ENCODE measurements around the gene IL17C.

The IL17C gene

DNA sequence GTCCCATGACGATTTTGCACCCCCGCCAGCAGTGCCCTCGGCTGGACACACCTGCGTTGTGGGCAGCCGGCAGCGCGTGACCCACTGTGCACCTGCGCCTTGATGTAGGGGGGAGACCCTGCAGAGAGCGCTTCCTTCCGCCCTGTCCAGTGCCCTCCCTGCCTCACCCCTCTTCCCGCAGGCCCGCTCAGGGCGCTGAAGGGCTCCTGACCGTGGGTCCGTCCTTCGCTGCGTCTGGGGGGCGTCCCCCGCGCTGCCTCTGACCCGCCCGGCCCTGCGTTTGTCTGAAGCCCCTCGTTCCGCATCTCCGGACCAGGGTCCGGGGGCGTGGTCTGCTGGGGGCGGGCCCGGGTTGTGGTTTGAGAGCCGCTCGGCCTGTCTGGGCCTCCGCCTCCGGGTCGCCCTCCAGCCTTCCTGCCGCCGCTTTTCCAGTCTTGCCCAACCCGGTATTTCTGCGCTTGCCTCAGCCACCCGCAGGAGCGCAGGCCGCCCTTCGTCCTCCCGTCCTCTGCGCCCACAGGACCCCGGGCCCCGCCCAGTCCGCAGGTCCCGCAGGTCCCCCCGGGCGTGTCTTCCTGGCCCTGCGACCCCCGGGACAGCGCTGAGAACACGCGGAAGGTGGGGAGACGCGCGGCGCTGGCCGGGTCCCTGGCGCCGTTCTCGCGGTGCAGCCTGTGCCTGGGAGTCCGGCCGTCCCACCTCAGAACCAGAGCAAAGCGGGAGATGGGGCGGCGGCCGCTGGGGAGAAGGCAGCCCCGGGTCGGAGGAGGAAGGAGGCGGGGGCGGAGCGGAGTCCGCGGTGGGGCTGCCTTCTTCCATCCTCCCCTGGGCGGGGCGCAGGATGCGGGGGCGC is 4.0 kb upstream of the IL17C start:
- Histone ChIP-seq H3K4me1 (ENCODE audit: insufficient read depth, low read length) (no peaks in the 10 kb centered on the region), H3K4me3 (ENCODE audit: low read depth in 1 of 2, low read length in 2 of 2) (no peak overlapping the region), H3K27me3 (ENCODE audit: insufficient read depth, low read length, poor library complexity) (no peaks in the 10 kb centered on the region), H3K79me2 (ENCODE audit: insufficient read depth, low read length) (no peaks in the 10 kb centered on the region), H4K20me1 (ENCODE audit: insufficient read depth, low read length) (peaks cover 17% of the 10 kb centered on the region), H2AFZ (ENCODE audit: low read depth, low read length) (no peak overlapping the region), H3K27ac (ENCODE audit: low read length) (no peak overlapping the region), H3K9ac (ENCODE audit: low read depth, low read length) (no peak overlapping the region), H3K4me2 (ENCODE audit: insufficient read depth, low read length) (no peak overlapping the region), H3K9me3 (ENCODE audit: insufficient read depth, low read length, severe bottlenecking) (no peaks in the 10 kb centered on the region), H3K36me3 (ENCODE audit: insufficient read depth, low read length) (peaks cover 38% of the 10 kb centered on the region)
- ATAC-seq (ENCODE audit: insufficient read depth, low read depth) = no peak
- no peak for DNase-seq
- TF ChIP-seq EZH2 (IDR thresholded peaks at IDR 0.05; ENCODE audit: borderline replicate concordance, low read depth, low read length, severe bottlenecking) (no peak), CTCF (IDR thresholded peaks at IDR 0.05; ENCODE audit: borderline replicate concordance, extremely low read depth, low read length, poor library complexity, severe bottlenecking) (no peak)

GRCh38 chr16:88634994-88635670 is 3.2 kb upstream of the IL17C start:
- Histone ChIP-seq H3K4me3 (ENCODE audit: low read depth in 1 of 2, low read length in 2 of 2) (no peak overlapping the region), H3K9ac (ENCODE audit: low read depth, low read length) (no peak overlapping the region), H3K4me2 (ENCODE audit: insufficient read depth, low read length) (no peak overlapping the region), H3K27me3 (ENCODE audit: insufficient read depth, low read length, poor library complexity) (no peaks in the 10 kb centered on the region), H3K27ac (ENCODE audit: low read length) (no peak overlapping the region), H3K79me2 (ENCODE audit: insufficient read depth, low read length) (no peaks in the 10 kb centered on the region), H2AFZ (ENCODE audit: low read depth, low read length) (no peak overlapping the region), H3K36me3 (ENCODE audit: insufficient read depth, low read length) (peaks cover 30% of the 10 kb centered on the region), H3K4me1 (ENCODE audit: insufficient read depth, low read length) (no peaks in the 10 kb centered on the region), H4K20me1 (ENCODE audit: insufficient read depth, low read length) (peaks cover 18% of the 10 kb centered on the region), H3K9me3 (ENCODE audit: insufficient read depth, low read length, severe bottlenecking) (no peaks in the 10 kb centered on the region)
- ATAC-seq (ENCODE audit: insufficient read depth, low read depth) (no peak), DNase-seq (no peak)
- TF ChIP-seq EZH2 (IDR thresholded peaks at IDR 0.05; ENCODE audit: borderline replicate concordance, low read depth, low read length, severe bottlenecking) (no peak), CTCF (IDR thresholded peaks at IDR 0.05; ENCODE audit: borderline replicate concordance, extremely low read depth, low read length, poor library complexity, severe bottlenecking) (no peak)

DNA sequence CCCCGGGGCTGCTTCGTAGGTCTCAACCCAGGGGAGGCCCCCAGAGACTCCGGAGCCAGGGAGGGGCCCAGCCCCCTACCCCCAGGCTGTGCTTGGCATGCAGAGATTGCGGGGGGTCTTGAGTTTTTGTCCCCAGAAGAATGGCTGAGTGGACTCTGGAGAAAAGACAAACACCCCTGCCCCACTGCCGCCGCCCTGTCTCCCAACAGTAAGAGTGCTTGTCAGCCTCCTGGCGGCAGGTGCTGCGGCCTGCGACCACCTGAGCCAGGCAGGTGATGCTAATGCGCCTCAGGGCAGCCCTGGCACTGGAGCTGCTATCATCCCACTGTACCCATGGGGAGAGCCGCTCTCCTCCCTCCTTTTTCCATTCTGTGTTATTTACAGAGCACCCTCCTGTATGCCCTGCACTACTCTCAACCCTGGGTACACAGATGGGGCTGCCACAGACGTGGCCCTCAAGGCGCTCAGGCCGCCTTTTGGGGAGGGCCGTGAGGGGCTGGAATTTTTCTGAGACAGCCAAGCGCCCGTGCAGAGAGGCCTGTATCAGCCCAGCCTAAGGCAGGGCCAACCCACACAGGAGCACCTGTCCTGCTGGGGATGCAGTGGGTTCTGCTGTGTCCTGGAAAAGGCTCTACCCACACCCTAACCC is 2.6 kb upstream of the IL17C start:
- ATAC-seq (ENCODE audit: insufficient read depth, low read depth) (no peak), DNase-seq (no peak)
- Histone ChIP-seq H3K79me2 (ENCODE audit: insufficient read depth, low read length) (no peaks in the 10 kb centered on the region), H3K4me1 (ENCODE audit: insufficient read depth, low read length) (no peaks in the 10 kb centered on the region), H2AFZ (ENCODE audit: low read depth, low read length) (no peak overlapping the region), H4K20me1 (ENCODE audit: insufficient read depth, low read length) (peaks cover 22% of the 10 kb centered on the region), H3K9me3 (ENCODE audit: insufficient read depth, low read length, severe bottlenecking) (no peaks in the 10 kb centered on the region), H3K27ac (ENCODE audit: low read length) (no peak overlapping the region), H3K27me3 (ENCODE audit: insufficient read depth, low read length, poor library complexity) (no peaks in the 10 kb centered on the region), H3K4me3 (ENCODE audit: low read depth in 1 of 2, low read length in 2 of 2) (no peak overlapping the region), H3K4me2 (ENCODE audit: insufficient read depth, low read length) (no peak overlapping the region), H3K36me3 (ENCODE audit: insufficient read depth, low read length) (peaks cover 23% of the 10 kb centered on the region), H3K9ac (ENCODE audit: low read depth, low read length) (no peak overlapping the region)
- TF ChIP-seq EZH2 (IDR thresholded peaks at IDR 0.05; ENCODE audit: borderline replicate concordance, low read depth, low read length, severe bottlenecking) (no peak), CTCF (IDR thresholded peaks at IDR 0.05; ENCODE audit: borderline replicate concordance, extremely low read depth, low read length, poor library complexity, severe bottlenecking) (no peak)
